ENCODE measurements around the gene SYNDIG1. TPM values are rescaled to one million over a fixed set of nuclear protein-coding genes. Genes with fewer than 3 reads are reported as not detected.

Gene SYNDIG1
- total and polyA plus RNA-seq, 2 donors (not counting 1 experiment from before 2014, with no cell fraction given) = not detected

GRCh38 chr20:24628985-24629384 lies 159.6 kb downstream of the SYNDIG1 start:
- no peak overlapping the region for H3K27ac Mint-ChIP-seq
- H3K4me1 Mint-ChIP-seq = peaks cover 4% of the 10 kb centered on the region
- DNase-seq = no peak
- no peak overlapping the region for H3K4me2 ChIP-seq (replicated peaks; ENCODE audit: low read depth, low read length, poor library complexity, severe bottlenecking)
- H4K20me1 ChIP-seq (ENCODE audit: control insufficient read depth, insufficient read depth, low read length, poor library complexity, severe bottlenecking) = no peaks in the 10 kb centered on the region
- WGBS (ENCODE audit: insufficient coverage) = 91% methylated on average over 5 of the region's 6 CpGs
- TF ChIP-seq CTCF (IDR thresholded peaks at IDR 0.05) (no peak), EZH2 (IDR thresholded peaks at IDR 0.05; ENCODE audit: borderline replicate concordance, insufficient read depth, low read depth, low read length, poor library complexity, severe bottlenecking) (no peak)
- H3K36me3 ChIP-seq (replicated peaks in 1 of 2; ENCODE audit: control extremely low read depth in 1 of 2, control insufficient read depth in 1 of 2, extremely low read depth in 1 of 2, insufficient read depth in 2 of 2, low read length in 1 of 2) = no peaks in the 10 kb centered on the region
- CTCF ChIA-PET = no interaction called here
- H3K9me3 Mint-ChIP-seq (ENCODE audit: insufficient read depth) = no peaks in the 10 kb centered on the region
- no peaks in the 10 kb centered on the region for H3K27me3 ChIP-seq (replicated peaks in 1 of 4; ENCODE audit: control extremely low read depth in 1 of 4, control insufficient read depth in 3 of 4, insufficient read depth in 4 of 4, low read length in 3 of 4)
- H3K9ac ChIP-seq (ENCODE audit: low read length) = no peak overlapping the region
- H3K79me2 ChIP-seq (ENCODE audit: control insufficient read depth, insufficient read depth, low read length) = no peaks in the 10 kb centered on the region
- no peaks in the 10 kb centered on the region for H3K27me3 Mint-ChIP-seq
- no peaks in the 10 kb centered on the region for H3K9me3 ChIP-seq (ENCODE audit: control extremely low read depth in 1 of 3, control insufficient read depth in 2 of 3, insufficient read depth in 1 of 3, low read length in 2 of 3)
- POLR2A ChIA-PET = no interaction called here
- H3K4me3 Mint-ChIP-seq = no peak overlapping the region
- no peaks in the 10 kb centered on the region for H3K4me1 ChIP-seq (ENCODE audit: control insufficient read depth in 2 of 2, insufficient read depth in 2 of 2, low read length in 2 of 2)
- no peak overlapping the region for H2AFZ ChIP-seq (ENCODE audit: insufficient read depth, low read depth, low read length, poor library complexity, severe bottlenecking)
- intact Hi-C loops (cut with micrococcal nuclease) = no loop called here
- H3K4me3 ChIP-seq (ENCODE audit: control extremely low read depth in 1 of 5, extremely low read depth in 1 of 5, insufficient read depth in 1 of 5, low read depth in 2 of 5, low read length in 4 of 5) = no peak overlapping the region
- ATAC-seq (ENCODE audit: low read depth) = no peak
- no peak overlapping the region for H3K27ac ChIP-seq (ENCODE audit: low read length in 2 of 2)

GRCh38 chr20:24629668-24630067 lies 160.2 kb downstream of the SYNDIG1 start:
- Mint-ChIP-seq H3K4me3 (no peak overlapping the region), H3K27me3 (no peaks in the 10 kb centered on the region), H3K4me1 (peaks cover 4% of the 10 kb centered on the region), H3K27ac (no peak overlapping the region), H3K9me3 (ENCODE audit: insufficient read depth) (no peaks in the 10 kb centered on the region)
- Histone ChIP-seq H2AFZ (ENCODE audit: insufficient read depth, low read depth, low read length, poor library complexity, severe bottlenecking) (no peak overlapping the region), H3K36me3 (replicated peaks in 1 of 2; ENCODE audit: control extremely low read depth in 1 of 2, control insufficient read depth in 1 of 2, extremely low read depth in 1 of 2, insufficient read depth in 2 of 2, low read length in 1 of 2) (no peaks in the 10 kb centered on the region), H3K27ac (ENCODE audit: low read length in 2 of 2) (no peak overlapping the region), H3K9ac (ENCODE audit: low read length) (no peak overlapping the region), H4K20me1 (ENCODE audit: control insufficient read depth, insufficient read depth, low read length, poor library complexity, severe bottlenecking) (no peaks in the 10 kb centered on the region), H3K4me3 (ENCODE audit: control extremely low read depth in 1 of 5, extremely low read depth in 1 of 5, insufficient read depth in 1 of 5, low read depth in 2 of 5, low read length in 4 of 5) (no peak overlapping the region), H3K4me2 (replicated peaks; ENCODE audit: low read depth, low read length, poor library complexity, severe bottlenecking) (no peak overlapping the region), H3K27me3 (replicated peaks in 1 of 4; ENCODE audit: control extremely low read depth in 1 of 4, control insufficient read depth in 3 of 4, insufficient read depth in 4 of 4, low read length in 3 of 4) (no peaks in the 10 kb centered on the region), H3K4me1 (ENCODE audit: control insufficient read depth in 2 of 2, insufficient read depth in 2 of 2, low read length in 2 of 2) (no peaks in the 10 kb centered on the region), H3K9me3 (ENCODE audit: control extremely low read depth in 1 of 3, control insufficient read depth in 2 of 3, insufficient read depth in 1 of 3, low read length in 2 of 3) (no peaks in the 10 kb centered on the region), H3K79me2 (ENCODE audit: control insufficient read depth, insufficient read depth, low read length) (no peaks in the 10 kb centered on the region)
- intact Hi-C loops (cut with micrococcal nuclease) = no loop called here
- no peak for TF ChIP-seq CTCF (IDR thresholded peaks at IDR 0.05)
- no peak for TF ChIP-seq EZH2 (IDR thresholded peaks at IDR 0.05; ENCODE audit: borderline replicate concordance, insufficient read depth, low read depth, low read length, poor library complexity, severe bottlenecking)
- DNase-seq (no peak), ATAC-seq (ENCODE audit: low read depth) (no peak)
- ChIA-PET POLR2A (no interaction called here), CTCF (no interaction called here)
- 43% methylated on average over 3 of the region's 3 CpGs for WGBS (ENCODE audit: insufficient coverage)
